NCI-H1092 (cell line): ENCODE measurements around the gene ZBTB3.
A peak's percentile ranks its signal among the peaks of the same experiment; 100 is the strongest.
"Not testable (repeated sequence)": the region's sequence is repeated elsewhere in the genome, so short reads cannot be mapped to it uniquely, and the experiment has no call there.

Source experiments
- DNase-seq: peaks from one replicate; lab custom pipeline; 2025; lab: John Stamatoyannopoulos, UW

ZBTB3 gene

DNA sequence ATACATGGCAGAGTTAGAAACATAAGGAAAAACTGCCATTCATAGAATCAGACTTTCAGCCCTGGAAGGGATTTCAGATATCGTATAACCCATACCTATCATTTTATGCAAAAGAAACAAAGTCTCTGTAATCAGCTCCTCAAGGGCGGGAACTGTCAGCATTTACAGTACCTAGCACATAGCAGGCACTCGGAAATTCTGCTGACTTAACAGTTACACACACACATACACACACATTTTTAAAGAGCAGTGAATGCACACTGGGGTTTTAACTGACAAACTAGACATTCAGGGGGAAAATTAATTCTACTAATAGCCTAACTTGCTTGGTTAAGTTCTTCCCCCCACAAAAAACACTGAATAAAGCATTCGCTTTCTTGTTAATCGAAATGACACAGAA lies 37.8 kb downstream of the ZBTB3 start:
- no peak for DNase-seq

DNA sequence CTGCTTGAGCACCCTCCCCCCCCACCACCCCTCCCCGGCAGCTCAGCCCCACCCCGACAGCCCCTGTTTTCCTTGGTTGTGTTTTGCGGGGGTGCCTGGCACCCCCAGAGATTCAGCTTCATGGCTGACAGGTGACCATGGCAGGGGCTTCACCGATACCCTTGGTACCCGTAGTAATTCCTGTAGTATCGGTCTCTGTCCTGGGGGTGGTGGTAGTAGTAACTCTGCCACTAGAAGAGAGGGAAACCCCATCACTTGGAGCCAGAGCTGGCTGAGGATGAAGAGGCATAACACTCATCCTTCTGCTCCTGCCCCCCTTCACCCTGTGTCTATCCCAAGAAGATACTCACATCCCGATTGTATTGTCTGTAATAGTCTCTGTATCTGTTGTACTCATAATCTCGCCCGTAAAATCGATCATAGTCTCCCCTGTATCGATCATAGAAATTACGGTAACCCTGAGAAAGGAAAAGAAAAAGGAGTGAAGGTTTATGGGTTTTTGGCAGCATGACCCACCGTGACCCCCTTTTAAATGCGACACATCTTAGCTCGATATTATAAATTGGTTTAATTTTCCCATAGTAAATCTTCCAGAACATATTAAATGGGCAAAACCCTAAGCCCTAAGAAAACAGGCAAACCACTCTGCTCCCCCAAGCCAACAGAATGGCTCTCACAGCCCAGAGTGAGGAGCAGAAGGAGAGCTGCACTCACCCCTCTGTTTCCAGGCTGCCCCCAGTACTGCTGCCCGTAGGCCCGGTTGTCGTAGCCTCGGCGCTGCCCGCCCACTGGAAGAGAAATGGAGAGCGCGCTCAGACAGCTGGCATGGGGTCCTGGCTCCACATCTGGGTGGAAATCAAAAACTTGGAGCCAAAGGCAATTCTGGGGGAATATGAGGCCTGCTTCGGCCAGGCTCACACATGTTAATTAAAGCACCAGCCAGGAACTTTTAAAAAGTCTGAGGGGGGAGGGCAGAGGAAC lies 38.5 kb downstream of the ZBTB3 start:
- DNase-seq = no peak

DNA sequence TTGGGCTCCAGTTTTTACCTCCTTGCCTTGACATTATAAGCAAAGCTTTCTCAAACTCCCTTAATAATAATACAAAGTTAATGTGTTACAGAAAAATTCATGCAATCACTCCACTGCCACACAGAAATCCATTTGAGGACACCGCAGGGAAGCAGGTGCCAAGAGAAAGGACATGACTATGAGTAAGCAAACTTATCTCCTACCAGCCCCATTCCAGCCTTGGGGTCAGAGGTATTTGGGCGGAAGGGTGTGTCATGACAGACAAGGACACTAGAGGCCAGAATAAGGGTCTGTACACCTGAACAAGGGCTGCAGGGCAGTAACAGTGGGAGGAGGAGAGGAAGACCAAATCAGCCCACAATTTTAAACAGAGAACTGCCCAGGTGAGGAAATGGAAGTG lies 40.6 kb downstream of the ZBTB3 start:
- DNase-seq = no peak

DNA sequence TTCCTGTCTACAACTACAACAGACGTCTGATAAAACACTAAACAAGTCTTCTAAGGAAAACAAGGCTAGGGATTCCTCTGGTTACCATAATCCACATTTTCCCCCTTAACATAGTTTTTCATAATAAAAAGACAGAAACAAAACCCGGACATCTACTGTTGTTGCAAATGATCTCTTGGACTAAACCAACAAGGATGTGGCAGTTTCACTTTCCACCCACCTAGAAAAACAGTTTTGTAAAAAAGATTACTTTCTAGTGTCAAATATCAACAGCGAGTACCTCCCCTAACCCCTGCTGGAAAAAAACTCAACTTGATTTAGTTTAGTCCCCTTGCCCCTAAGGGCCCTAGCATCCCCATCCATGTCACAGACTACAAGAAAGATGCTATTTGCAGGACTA lies 41.1 kb downstream of the ZBTB3 start:
- DNase-seq = no peak

DNA sequence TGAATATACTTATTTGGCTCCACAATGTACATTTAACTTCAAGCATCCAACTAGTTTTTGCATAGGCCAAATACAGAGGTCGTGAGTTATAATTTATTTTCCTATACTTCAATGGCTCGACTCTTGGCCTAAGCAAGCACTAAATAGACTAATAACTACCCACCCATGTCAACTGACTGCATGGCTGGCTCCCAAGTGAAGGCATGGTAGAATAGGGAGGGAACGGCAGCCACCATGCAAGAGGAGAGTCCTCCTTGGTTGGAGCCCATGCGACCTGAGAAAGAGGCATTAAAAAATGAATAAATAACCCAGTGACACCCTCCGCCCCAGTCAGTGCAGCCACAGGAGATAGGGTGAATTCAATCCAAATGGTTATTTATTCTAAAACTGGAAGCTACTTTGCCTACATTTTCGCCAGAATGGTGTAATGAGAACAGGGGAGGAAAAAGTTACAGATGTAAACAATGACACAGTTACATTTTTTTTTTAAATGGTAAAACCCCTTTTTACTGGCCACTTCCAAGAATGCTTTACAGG lies 41.6 kb downstream of the ZBTB3 start:
- DNase-seq = no peak

DNA sequence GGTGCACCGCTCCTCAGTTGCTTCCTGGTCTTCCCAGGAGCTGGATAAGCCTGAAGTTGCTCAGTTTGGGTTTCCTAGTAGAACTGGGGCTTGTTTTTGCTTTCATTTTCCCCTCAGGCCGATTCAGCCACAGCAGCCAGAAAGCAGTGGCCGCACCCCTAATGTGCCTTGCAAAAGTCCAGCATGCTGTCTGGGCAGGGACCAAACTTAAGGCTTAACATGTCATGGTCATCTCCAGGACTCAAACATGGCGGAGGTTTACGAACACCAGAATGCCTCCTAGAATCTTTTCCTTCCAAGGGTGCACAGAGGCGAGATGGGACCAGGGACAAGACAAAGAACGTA lies 44.0 kb downstream of the ZBTB3 start:
- DNase-seq = no peak

DNA sequence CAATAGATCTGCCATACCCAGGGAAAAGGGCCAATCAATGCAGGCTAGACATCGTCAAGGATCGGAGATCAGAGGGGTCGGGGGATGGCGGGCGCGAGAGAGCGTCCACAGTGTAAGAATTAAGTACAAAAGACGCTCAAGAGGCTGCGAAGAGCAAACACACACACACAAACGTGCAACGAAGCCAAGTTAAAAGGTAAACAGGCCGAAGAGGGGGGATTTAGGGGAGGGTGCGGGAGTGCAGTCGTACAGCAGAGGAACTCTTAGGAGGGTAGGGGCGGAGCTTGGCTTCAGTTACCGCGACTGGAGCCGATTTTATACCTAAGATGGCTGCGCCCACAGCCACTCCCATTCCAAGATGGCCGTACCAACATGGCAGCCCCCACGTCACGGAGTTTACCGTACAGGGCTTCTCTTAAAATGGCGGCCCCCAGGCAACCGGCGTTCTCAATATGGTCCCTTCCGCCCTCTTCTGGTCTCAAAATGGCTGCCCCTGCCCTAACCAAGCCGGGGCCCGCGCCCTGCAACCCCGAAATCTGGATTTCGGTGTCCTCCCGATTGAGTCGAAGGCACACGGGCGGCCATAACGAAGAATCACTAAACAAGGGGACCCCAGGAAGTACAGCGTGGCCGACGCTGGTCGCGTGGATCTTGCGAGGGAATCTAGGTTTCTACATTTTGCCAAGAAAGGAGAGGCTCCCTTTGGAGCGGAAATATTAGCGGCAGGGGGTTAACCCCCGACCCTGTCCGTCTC lies 44.5 kb downstream of the ZBTB3 start:
- peak; percentile 99 for DNase-seq

DNA sequence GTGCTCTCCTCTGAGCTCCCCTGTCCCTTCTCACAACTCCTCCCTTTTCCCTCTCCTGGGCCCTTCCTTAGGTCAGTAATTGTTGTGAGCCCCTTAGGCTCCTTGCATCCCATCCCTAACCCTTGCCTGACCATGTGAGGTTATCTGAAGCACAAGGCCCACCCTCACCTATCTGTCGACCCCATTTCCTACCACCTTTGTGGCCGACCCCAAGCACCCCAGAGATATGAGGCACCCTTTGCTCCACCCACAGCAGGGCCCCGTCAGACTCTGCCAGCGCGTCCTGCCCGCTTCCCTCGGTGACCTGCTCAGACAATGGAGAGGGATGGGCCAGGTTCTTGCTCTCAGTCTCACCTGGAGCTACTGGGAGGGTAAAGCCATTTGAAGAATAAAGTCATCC lies 45.2 kb downstream of the ZBTB3 start:
- DNase-seq = no peak

DNA sequence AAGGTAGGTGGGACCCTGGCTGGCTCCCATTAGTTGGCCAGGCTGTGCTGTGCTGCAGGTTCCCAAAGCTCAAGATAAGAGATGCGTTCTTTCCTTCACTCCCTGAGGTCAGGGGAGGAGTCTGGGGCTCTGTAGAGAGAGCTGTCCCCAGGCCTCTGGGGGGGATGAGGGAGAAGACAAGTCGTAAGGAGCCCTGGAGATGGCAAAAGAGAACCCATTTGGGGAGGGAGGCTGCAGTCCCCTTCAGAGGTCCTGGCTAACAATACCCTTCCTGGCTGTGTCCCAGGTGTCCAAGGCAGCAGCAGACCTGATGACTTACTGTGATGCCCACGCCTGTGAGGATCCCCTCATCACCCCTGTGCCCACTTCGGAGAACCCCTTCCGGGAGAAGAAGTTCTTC lies 45.6 kb downstream of the ZBTB3 start:
- DNase-seq = no peak

DNA sequence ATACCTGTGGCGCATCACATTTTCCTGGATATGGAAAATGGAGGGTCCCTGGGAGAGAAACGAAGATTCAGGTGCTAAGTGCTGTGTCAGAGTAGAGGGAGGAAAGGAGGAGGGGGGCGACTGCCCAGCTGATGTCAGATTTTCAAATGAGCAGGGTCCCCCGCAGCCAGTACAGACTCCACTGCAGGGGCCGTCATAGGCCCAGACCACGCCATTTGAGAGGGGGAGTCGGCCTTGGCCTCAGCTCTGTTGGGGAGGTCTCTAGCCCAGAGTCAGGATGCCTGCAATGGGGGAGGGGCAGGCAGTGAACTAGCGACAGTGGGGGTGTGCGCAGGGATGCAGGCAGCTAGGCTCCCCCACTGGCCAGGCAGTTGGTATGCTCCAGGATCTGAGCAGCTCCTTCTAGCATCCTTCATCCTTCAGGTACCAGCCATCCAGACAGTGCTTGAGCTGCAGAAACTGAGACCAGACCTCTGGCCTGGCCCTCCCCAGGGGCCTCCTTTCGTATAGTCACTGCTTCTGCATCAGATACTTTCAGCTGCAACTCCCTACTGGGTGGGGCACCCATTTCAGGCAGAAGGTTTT lies 46.6 kb downstream of the ZBTB3 start, which contains the start of the genes BSCL2 and GNG3:
Gene BSCL2 (minus strand): TSS at position 148 of the 585 bp plus-strand sequence. CDS start 229 bp downstream, outside the sequence.
Gene GNG3 (plus strand): TSS at position 400 of the 585 bp plus-strand sequence. CDS start 620 bp downstream, outside the sequence.
- DNase-seq = no peak

DNA sequence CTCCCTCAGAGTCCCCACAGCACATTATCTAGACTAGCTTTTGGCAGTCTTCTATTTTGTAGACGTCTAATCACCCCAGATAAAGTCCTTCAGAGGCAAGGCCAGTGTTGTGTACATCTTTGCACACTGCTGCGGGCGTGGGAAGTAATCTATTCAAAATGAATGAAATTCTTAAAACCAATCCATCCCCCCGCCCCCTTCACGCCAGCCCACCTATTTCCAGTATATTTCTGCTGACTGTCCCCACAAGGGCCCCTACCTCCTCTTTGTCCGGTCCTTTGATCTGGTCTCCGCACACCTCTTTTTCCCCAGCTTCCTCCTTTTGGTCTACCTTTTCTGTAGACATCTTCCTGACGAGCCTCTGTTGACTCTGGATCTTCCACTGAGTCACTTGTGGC lies 47.1 kb downstream of the ZBTB3 start:
- no peak for DNase-seq

DNA sequence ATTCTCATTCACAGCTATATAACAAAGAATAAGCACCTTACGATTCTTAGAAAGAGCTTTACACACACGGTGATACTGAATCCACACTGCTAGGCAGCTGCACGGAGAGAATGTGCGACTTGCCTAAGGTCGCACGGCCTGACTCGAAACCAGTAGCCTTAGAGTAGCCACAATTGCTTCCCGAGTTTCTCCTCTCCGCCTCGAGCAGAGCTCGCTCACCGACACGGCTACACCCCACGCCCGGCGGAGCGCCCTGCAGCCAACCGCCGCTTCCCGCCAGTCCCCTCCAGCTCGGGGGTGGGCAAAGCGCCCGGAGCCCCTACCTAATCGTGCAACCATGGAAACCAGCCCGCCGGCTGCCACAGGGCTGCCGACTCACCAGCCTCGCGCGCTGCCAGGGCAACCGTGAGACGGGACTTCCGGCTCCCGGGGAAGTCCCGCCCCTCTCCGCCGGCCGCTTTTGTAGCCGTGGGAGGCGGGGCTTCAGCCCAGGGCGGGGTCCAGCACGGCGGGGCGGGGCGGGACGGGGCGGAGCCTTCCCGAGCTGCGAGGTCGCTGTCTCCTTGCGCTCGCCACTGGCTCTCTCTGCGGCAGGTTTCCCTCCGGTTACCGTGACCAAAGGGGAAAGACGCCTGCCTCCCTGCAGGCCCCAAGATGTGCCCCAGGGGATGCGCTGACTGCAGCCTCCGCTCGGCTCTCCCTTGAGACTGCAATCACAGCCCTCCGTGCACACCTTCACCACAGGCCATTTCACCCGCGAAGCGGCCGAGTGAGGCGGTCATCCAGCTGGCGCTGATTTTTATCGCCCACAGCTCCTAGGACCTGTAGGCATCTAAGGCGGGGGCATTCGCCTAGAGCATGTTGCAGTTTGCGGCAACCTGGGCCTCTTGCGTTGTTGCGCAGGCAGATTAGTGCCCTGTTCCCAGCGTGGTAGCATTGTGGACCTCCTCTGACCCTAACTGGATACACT lies 47.8 kb downstream of the ZBTB3 start:
- peak; percentile 99 for DNase-seq

DNA sequence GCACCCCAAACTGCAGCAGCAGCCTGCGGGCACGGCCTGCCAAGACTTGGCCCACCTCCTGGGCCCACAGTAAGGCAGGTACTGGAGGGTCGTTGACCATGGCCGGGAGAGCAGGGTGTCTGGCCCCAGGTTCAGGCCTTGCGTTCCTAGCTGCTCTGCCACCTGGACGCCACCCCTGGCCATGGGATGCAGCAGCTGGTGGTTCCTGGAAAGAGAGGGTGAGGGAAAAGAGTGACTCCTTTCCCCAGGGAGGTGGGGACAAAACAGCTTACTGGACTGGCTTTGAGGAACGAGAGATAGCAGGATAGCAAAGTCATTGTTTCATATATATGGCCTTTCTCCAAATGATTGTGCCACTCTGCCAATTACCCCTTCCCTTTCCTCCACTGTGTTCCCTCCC lies 48.5 kb downstream of the ZBTB3 start:
- DNase-seq = no peak

DNA sequence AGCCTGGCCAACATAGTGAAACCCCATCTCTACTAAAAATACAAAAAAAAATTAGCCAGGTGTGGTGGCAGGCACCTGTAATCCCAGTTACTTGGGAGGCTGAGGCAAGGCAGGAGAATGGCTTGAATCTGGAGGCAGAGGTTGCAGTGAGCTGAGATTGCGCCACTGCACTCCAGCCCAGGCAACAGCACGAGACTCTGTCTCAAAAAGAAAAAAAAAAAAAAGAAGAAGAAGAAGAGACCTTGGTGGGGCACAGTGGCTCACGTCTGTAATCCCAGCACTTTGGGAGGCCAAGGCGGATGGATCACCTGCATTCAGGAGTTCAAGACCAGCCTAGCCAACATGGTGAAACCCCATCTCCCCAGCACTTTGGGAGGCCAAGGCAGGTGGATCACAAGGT lies 50.0 kb downstream of the ZBTB3 start:
- not testable (repeated sequence) for DNase-seq

DNA sequence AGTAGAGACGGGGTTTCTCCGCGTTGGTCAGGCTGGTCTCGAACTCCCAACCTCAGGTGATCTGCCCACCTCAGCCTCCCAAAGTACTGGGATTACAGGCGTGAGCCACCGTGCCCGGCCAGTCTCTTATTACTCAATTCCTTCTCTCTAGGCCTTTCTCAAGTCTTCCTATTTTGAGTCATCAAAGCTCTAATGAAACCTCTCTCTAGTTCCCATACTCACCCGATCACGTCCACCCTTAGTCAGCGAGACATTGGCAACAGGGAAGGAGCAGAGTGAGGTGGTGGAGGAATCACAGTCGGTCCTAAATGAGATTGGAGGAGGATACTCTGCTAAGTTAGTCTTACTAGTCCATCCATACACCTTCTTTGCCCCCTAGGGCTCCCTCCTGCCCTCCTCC lies 51.7 kb downstream of the ZBTB3 start:
- no peak for DNase-seq
